ENCODE measurements around the gene CFAP54.
"Not testable (repeated sequence)": the region's sequence is repeated elsewhere in the genome, so short reads cannot be mapped to it uniquely, and the experiment has no call there.

Gene CFAP54

DNA sequence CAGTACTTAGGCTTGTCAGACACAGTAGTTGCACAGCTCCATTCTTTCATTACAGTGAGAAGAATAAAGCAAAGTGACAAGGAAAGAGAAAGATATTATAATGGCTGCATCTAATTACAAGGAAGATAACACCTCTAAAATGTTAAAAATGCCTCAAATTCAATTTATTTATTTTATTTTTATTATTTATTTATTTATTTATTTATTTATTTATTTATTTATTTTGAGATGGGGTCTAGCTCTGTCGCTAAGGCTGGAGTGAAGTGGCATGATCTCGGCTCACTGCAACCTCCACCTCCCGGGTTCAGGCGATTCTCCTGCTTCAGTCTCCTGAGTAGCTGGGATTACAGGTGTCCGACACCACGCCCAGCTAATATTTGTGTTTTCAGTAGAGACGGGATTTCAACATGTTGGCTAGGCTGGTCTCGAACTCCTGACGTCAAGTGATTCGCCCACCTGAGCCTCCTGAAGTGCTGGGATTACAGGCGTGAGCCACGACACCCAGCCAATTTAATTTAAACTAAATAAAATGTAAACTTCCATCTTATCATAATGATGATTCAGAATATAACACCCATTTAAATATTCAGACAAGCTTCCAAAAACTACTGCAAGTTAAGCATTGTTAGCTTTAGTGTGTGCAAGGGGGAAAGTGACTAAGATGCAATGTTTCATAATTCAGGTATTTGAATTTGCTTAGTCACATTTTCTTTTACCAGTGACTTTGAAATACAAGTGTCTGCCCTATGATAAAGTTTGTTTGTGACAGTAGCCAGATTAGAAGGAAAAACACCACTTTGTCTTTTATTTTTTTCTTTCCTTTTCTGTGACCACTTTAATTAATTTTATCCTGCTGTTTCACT, 2.4 kb upstream of the CFAP54 start:
- no peaks in the 10 kb centered on the region for H3F3A ChIP-seq (ENCODE audit: control insufficient read depth, insufficient read depth)
- no peaks in the 10 kb centered on the region for H3K9me3 ChIP-seq (ENCODE audit: control insufficient read depth, insufficient read depth, low read length)
- no peaks in the 10 kb centered on the region for H3K79me2 ChIP-seq (ENCODE audit: control insufficient read depth, low read length)
- no peak for TF ChIP-seq EZH2phosphoT487 (IDR thresholded peaks at IDR 0.05; ENCODE audit: borderline replicate concordance, low read length)
- TF ChIP-seq, protein P1, sequence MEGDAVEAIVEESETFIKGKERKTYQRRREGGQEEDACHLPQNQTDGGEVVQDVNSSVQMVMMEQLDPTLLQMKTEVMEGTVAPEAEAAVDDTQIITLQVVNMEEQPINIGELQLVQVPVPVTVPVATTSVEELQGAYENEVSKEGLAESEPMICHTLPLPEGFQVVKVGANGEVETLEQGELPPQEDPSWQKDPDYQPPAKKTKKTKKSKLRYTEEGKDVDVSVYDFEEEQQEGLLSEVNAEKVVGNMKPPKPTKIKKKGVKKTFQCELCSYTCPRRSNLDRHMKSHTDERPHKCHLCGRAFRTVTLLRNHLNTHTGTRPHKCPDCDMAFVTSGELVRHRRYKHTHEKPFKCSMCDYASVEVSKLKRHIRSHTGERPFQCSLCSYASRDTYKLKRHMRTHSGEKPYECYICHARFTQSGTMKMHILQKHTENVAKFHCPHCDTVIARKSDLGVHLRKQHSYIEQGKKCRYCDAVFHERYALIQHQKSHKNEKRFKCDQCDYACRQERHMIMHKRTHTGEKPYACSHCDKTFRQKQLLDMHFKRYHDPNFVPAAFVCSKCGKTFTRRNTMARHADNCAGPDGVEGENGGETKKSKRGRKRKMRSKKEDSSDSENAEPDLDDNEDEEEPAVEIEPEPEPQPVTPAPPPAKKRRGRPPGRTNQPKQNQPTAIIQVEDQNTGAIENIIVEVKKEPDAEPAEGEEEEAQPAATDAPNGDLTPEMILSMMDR (IDR thresholded peaks at IDR 0.05; ENCODE audit: low read depth, low read length, poor library complexity, severe bottlenecking): no peak
- H3K9me2 ChIP-seq (replicated peaks; ENCODE audit: control insufficient read depth, low read length): no peaks in the 10 kb centered on the region
- peaks cover 33% of the 10 kb centered on the region for H3K27me3 ChIP-seq (ENCODE audit: control insufficient read depth, low read length)
- H3K4me3 ChIP-seq (ENCODE audit: low read length): no peak overlapping the region
- no peak overlapping the region for H3K27ac ChIP-seq (ENCODE audit: low read depth, low read length)
- no peaks in the 10 kb centered on the region for H4K20me1 ChIP-seq (ENCODE audit: control insufficient read depth, insufficient read depth, low read depth, low read length)
- no peak overlapping the region for H3K4me2 ChIP-seq (ENCODE audit: low read length)
- peaks cover 11% of the 10 kb centered on the region for H3K4me1 ChIP-seq (ENCODE audit: control insufficient read depth, low read length)
- no peaks in the 10 kb centered on the region for H3K36me3 ChIP-seq (ENCODE audit: control insufficient read depth, low read length)

DNA sequence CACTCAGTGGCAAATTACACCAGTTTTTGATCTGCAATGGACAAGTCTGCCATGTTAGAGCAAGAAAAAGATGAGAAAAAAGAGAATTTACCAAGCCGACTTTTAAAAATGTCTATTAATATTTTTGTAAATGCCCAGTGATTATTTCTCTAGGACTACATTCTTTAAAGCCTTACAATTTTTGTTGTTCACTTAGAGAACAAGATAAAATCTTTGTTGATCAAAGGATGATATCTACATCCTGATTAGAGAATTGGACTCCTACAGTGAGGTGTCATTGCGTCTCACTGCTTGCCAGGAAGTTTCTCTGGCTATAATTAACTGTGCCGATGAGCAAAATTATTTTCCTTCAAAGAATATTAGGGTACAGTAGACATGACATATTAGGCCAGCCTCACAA, 1.7 kb upstream of the CFAP54 start:
- Histone ChIP-seq H3K4me1 (ENCODE audit: control insufficient read depth, low read length) (peaks cover 11% of the 10 kb centered on the region), H3K79me2 (ENCODE audit: control insufficient read depth, low read length) (no peaks in the 10 kb centered on the region), H3F3A (ENCODE audit: control insufficient read depth, insufficient read depth) (no peaks in the 10 kb centered on the region), H3K9me2 (replicated peaks; ENCODE audit: control insufficient read depth, low read length) (no peaks in the 10 kb centered on the region), H3K9me3 (ENCODE audit: control insufficient read depth, insufficient read depth, low read length) (no peaks in the 10 kb centered on the region), H3K27me3 (ENCODE audit: control insufficient read depth, low read length) (peaks cover 35% of the 10 kb centered on the region), H3K4me3 (ENCODE audit: low read length) (no peak overlapping the region), H4K20me1 (ENCODE audit: control insufficient read depth, insufficient read depth, low read depth, low read length) (no peaks in the 10 kb centered on the region), H3K36me3 (ENCODE audit: control insufficient read depth, low read length) (no peaks in the 10 kb centered on the region), H3K4me2 (ENCODE audit: low read length) (no peak overlapping the region), H3K27ac (ENCODE audit: low read depth, low read length) (no peak overlapping the region)
- TF ChIP-seq EZH2phosphoT487 (IDR thresholded peaks at IDR 0.05; ENCODE audit: borderline replicate concordance, low read length): no peak
- TF ChIP-seq, protein P1 (IDR thresholded peaks at IDR 0.05; ENCODE audit: low read depth, low read length, poor library complexity, severe bottlenecking): no peak

DNA sequence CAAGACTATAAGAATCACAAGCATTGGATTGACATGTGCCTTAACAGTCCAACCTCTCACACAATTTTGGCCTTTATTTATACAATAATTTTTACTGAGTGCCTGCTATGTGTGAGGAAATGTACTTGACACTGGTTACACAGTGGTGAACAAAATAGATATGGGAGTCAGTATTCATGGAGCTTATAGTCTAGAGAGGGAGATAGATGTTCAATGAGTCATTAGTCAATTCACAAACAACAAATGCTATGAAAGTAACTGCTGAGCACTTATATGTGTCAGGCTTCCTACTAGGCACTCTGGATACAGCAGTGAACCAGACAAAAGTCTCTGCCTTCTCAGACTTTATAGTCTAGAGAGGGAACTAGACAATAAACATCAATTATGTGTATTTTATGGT, 3.7 kb downstream of the CFAP54 start:
- no peak overlapping the region for H3K27ac ChIP-seq (ENCODE audit: low read depth, low read length)
- H3K4me3 ChIP-seq (ENCODE audit: low read length): no peak overlapping the region
- H3K9me2 ChIP-seq (replicated peaks; ENCODE audit: control insufficient read depth, low read length): no peaks in the 10 kb centered on the region
- H3K27me3 ChIP-seq (ENCODE audit: control insufficient read depth, low read length): peaks cover 23% of the 10 kb centered on the region
- H3K9me3 ChIP-seq (ENCODE audit: control insufficient read depth, insufficient read depth, low read length): no peaks in the 10 kb centered on the region
- H4K20me1 ChIP-seq (ENCODE audit: control insufficient read depth, insufficient read depth, low read depth, low read length): no peaks in the 10 kb centered on the region
- no peaks in the 10 kb centered on the region for H3F3A ChIP-seq (ENCODE audit: control insufficient read depth, insufficient read depth)
- no peak overlapping the region for H3K4me2 ChIP-seq (ENCODE audit: low read length)
- TF ChIP-seq, protein P1 (IDR thresholded peaks at IDR 0.05; ENCODE audit: low read depth, low read length, poor library complexity, severe bottlenecking): no peak
- TF ChIP-seq EZH2phosphoT487 (IDR thresholded peaks at IDR 0.05; ENCODE audit: borderline replicate concordance, low read length): no peak
- no peaks in the 10 kb centered on the region for H3K79me2 ChIP-seq (ENCODE audit: control insufficient read depth, low read length)
- H3K36me3 ChIP-seq (ENCODE audit: control insufficient read depth, low read length): no peaks in the 10 kb centered on the region
- peaks cover 11% of the 10 kb centered on the region for H3K4me1 ChIP-seq (ENCODE audit: control insufficient read depth, low read length)

DNA sequence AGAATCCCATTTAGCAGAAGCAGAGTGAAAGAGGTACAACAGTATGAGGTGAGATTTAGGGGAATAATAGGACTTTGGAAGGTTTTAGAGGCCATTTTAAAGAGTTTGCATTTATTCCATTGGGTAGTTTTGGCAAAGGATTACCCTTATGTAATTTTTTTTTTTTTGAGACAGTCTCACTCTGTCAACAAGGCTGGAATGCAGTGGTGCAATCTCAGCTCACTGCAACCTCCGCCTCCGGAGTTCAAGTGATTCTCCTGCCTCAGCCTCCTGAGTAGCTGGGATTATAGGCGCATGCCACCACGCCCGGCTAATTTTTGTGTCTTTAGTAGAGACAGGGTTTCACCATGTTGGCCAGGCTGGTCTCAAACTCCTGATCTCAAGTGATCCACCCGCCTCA, 4.8 kb downstream of the CFAP54 start:
- not testable (repeated sequence) for H3K79me2 ChIP-seq (ENCODE audit: control insufficient read depth, low read length); H4K20me1 ChIP-seq (ENCODE audit: control insufficient read depth, insufficient read depth, low read depth, low read length); H3K9me2 ChIP-seq (replicated peaks; ENCODE audit: control insufficient read depth, low read length); H3F3A ChIP-seq (ENCODE audit: control insufficient read depth, insufficient read depth); H3K9me3 ChIP-seq (ENCODE audit: control insufficient read depth, insufficient read depth, low read length); H3K36me3 ChIP-seq (ENCODE audit: control insufficient read depth, low read length); H3K27ac ChIP-seq (ENCODE audit: low read depth, low read length); H3K4me3 ChIP-seq (ENCODE audit: low read length); H3K4me1 ChIP-seq (ENCODE audit: control insufficient read depth, low read length); H3K4me2 ChIP-seq (ENCODE audit: low read length)
- H3K27me3 ChIP-seq (ENCODE audit: control insufficient read depth, low read length): peaks cover 18% of the 10 kb centered on the region
